Measurements from ENCODE around the gene HTR3D. TPM values are rescaled to one million over a fixed set of nuclear protein-coding genes. Genes with fewer than 3 reads are reported as not detected.

The HTR3D gene
- total RNA-seq, 1 experiment from 2014 or later = not detected

DNA sequence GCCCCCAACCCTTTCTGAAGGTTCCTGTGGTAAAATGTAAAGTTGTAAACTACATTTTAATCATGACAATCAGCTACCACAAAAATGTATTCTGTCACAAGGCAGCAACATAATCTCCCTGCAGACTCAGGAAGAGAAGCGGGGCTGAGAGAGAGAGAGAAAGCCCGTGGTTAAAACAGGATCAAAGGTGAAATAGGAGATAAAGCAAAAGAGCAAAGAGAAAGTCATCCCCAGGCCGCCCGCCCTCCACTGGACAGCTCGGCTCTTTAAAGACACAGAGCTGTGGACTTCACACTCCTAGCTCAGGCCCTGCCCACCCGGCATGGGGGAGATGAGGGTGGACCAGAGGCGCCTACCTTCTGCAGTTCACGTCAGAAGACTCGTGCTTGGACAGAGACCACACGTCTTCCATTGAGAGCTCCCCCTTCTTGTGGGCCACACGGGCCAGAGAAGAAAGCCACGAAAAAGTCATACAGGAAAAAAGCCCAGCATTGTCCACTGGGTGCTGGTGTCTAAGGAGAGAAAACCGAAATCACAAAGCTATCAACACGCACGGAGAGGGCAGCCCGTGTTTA lies 43.2 kb upstream of the HTR3D start:
- TF ChIP-seq GABPB1 (CRISPR knock-in tag; IDR thresholded peaks at IDR 0.05) (no peak), FOXJ3 (CRISPR knock-in tag; IDR thresholded peaks at IDR 0.05; ENCODE audit: borderline replicate concordance) (no peak), ZNF671 (CRISPR knock-in tag; IDR thresholded peaks at IDR 0.05) (no peak), GTF2I (CRISPR knock-in tag; conservative IDR thresholded peaks at IDR 0.05) (no peak), ZNF138 (CRISPR knock-in tag; conservative IDR thresholded peaks at IDR 0.05) (no peak), RORB (CRISPR knock-in tag; IDR thresholded peaks at IDR 0.05) (no peak)
- TF ChIP-seq, protein P1, sequence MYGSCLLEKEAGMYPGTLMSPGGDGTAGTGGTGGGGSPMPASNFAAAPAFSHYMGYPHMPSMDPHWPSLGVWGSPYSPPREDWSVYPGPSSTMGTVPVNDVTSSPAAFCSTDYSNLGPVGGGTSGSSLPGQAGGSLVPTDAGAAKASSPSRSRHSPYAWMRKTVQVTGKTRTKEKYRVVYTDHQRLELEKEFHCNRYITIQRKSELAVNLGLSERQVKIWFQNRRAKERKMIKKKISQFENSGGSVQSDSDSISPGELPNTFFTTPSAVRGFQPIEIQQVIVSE (CRISPR knock-in tag; IDR thresholded peaks at IDR 0.05; ENCODE audit: borderline replicate concordance) = no peak
- TF ChIP-seq, protein P2, sequence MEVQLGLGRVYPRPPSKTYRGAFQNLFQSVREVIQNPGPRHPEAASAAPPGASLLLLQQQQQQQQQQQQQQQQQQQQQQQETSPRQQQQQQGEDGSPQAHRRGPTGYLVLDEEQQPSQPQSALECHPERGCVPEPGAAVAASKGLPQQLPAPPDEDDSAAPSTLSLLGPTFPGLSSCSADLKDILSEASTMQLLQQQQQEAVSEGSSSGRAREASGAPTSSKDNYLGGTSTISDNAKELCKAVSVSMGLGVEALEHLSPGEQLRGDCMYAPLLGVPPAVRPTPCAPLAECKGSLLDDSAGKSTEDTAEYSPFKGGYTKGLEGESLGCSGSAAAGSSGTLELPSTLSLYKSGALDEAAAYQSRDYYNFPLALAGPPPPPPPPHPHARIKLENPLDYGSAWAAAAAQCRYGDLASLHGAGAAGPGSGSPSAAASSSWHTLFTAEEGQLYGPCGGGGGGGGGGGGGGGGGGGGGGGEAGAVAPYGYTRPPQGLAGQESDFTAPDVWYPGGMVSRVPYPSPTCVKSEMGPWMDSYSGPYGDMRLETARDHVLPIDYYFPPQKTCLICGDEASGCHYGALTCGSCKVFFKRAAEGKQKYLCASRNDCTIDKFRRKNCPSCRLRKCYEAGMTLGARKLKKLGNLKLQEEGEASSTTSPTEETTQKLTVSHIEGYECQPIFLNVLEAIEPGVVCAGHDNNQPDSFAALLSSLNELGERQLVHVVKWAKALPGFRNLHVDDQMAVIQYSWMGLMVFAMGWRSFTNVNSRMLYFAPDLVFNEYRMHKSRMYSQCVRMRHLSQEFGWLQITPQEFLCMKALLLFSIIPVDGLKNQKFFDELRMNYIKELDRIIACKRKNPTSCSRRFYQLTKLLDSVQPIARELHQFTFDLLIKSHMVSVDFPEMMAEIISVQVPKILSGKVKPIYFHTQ (CRISPR knock-in tag; IDR thresholded peaks at IDR 0.05) = no peak
- TF ChIP-seq, protein P3, sequence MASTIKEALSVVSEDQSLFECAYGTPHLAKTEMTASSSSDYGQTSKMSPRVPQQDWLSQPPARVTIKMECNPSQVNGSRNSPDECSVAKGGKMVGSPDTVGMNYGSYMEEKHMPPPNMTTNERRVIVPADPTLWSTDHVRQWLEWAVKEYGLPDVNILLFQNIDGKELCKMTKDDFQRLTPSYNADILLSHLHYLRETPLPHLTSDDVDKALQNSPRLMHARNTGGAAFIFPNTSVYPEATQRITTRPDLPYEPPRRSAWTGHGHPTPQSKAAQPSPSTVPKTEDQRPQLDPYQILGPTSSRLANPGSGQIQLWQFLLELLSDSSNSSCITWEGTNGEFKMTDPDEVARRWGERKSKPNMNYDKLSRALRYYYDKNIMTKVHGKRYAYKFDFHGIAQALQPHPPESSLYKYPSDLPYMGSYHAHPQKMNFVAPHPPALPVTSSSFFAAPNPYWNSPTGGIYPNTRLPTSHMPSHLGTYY (CRISPR knock-in tag; IDR thresholded peaks at IDR 0.05) = no peak
- no peaks in the 10 kb centered on the region for H3K9me3 Mint-ChIP-seq
- DNase-seq (ENCODE audit: low spot score) = no peak
- no peaks in the 10 kb centered on the region for H3K27me3 Mint-ChIP-seq (ENCODE audit: low read depth)
- no peak overlapping the region for H3K4me3 Mint-ChIP-seq
- peaks cover 27% of the 10 kb centered on the region for H3K4me1 Mint-ChIP-seq
- CTCF ChIA-PET = interaction anchor here (1.3 kb wide), 1 partner anchor 84 kb away, joined by 3 read pairs; no protein-coding TSS in a partner anchor
- H3K27ac Mint-ChIP-seq = peak overlapping the region; percentile 68; the same call in 1 of the 2 replicates
- peaks cover 26% of the 10 kb centered on the region for H3K36me3 Mint-ChIP-seq
- POLR2A ChIA-PET = no interaction called here
- ATAC-seq = no peak

DNA sequence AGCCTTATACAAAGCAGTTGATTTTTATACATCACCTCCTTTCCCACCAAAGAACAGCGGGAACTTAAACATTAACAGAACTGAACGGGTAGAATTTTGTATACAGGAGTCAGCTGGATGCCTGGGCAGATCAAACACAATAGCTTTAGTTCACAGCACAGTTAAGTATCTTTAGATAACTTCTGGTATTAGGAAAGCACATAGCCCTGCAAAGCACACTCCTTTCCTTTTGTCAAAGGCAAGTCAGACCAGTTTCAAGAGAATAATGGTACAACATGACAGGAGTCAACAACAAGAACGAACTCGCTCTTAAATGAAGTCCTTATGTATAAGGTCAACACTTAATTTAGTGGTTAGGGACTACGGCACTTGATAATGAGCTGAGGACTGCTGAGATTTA lies 40.1 kb upstream of the HTR3D start:
- ChIA-PET CTCF (interaction anchor here (1.2 to 1.5 kb wide), 2 partner anchors 9 to 11 kb away, joined by 3 read pairs; no protein-coding TSS in a partner anchor), POLR2A (no interaction called here)
- 0 out of 2 replicates have a peak overlapping the region, but pooled peaks have one; percentile 28 for H3K27ac Mint-ChIP-seq
- H3K36me3 Mint-ChIP-seq = peaks cover 18% of the 10 kb centered on the region
- H3K9me3 Mint-ChIP-seq = no peaks in the 10 kb centered on the region
- no peaks in the 10 kb centered on the region for H3K27me3 Mint-ChIP-seq (ENCODE audit: low read depth)
- TF ChIP-seq, protein P4, sequence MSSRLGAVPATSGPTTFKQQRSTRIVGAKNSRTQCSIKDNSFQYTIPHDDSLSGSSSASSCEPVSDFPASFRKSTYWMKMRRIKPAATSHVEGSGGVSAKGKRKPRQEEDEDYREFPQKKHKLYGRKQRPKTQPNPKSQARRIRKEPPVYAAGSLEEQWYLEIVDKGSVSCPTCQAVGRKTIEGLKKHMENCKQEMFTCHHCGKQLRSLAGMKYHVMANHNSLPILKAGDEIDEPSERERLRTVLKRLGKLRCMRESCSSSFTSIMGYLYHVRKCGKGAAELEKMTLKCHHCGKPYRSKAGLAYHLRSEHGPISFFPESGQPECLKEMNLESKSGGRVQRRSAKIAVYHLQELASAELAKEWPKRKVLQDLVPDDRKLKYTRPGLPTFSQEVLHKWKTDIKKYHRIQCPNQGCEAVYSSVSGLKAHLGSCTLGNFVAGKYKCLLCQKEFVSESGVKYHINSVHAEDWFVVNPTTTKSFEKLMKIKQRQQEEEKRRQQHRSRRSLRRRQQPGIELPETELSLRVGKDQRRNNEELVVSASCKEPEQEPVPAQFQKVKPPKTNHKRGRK (CRISPR knock-in tag; IDR thresholded peaks at IDR 0.05; ENCODE audit: borderline replicate concordance) = no peak
- TF ChIP-seq, protein P5, sequence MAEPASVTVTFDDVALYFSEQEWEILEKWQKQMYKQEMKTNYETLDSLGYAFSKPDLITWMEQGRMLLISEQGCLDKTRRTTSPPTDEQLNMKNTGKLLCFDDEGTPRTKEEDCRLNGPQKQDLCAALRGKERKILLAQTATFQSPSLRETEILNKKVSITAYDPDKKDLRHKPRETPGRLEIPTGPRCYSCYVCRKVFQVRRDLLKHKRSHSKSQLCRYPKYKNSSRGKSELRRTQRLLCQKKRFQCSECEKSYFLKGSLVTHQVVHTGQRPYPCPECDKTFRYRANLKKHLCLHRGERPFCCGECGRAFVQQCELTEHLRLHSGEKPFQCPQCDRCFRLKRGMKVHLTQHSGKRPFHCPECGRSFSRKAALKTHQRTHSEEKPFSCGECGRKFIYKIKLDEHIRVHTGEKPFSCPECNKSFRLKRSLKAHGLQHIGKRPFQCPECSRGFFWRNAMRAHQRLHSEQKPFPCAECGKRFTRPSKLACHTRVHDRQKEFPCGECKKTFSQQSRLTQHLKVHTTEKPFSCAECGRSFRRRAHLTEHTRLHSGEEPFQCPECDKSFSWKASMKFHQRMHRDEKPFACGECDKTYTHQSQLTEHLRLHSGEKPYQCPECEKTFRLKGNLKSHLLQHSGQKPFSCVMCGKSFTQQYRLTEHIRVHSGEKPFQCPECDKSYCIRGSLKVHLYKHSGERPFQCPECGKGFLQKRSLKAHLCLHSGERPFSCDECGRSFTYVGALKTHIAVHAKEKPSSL (CRISPR knock-in tag; conservative IDR thresholded peaks at IDR 0.05) = no peak
- TF ChIP-seq, protein P6, sequence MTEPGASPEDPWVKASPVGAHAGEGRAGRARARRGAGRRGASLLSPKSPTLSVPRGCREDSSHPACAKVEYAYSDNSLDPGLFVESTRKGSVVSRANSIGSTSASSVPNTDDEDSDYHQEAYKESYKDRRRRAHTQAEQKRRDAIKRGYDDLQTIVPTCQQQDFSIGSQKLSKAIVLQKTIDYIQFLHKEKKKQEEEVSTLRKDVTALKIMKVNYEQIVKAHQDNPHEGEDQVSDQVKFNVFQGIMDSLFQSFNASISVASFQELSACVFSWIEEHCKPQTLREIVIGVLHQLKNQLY (CRISPR knock-in tag; IDR thresholded peaks at IDR 0.05) = no peak
- TF ChIP-seq CBFB (CRISPR knock-in tag; IDR thresholded peaks at IDR 0.05; ENCODE audit: low read depth) = no peak
- TF ChIP-seq MXD4 (CRISPR knock-in tag; IDR thresholded peaks at IDR 0.05; ENCODE audit: borderline replicate concordance) = no peak
- no peak for TF ChIP-seq NR1H2 (CRISPR knock-in tag; IDR thresholded peaks at IDR 0.05)
- no peak for TF ChIP-seq CREB1 (CRISPR knock-in tag; IDR thresholded peaks at IDR 0.05)
- TF ChIP-seq RORB (CRISPR knock-in tag; IDR thresholded peaks at IDR 0.05) = no peak
- no peak for TF ChIP-seq CREM (CRISPR knock-in tag; IDR thresholded peaks at IDR 0.05)
- TF ChIP-seq ZNF423 (CRISPR knock-in tag; IDR thresholded peaks at IDR 0.05) = no peak
- no peak for TF ChIP-seq FOXP1 (CRISPR knock-in tag; IDR thresholded peaks at IDR 0.05; ENCODE audit: borderline replicate concordance)
- TF ChIP-seq, protein P7, sequence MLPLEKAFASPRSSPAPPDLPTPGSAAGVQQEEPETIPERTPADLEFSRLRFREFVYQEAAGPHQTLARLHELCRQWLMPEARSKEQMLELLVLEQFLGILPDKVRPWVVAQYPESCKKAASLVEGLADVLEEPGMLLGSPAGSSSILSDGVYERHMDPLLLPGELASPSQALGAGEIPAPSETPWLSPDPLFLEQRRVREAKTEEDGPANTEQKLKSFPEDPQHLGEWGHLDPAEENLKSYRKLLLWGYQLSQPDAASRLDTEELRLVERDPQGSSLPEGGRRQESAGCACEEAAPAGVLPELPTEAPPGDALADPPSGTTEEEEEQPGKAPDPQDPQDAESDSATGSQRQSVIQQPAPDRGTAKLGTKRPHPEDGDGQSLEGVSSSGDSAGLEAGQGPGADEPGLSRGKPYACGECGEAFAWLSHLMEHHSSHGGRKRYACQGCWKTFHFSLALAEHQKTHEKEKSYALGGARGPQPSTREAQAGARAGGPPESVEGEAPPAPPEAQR (CRISPR knock-in tag; IDR thresholded peaks at IDR 0.05) = no peak
- TF ChIP-seq NFYB (CRISPR knock-in tag; conservative IDR thresholded peaks at IDR 0.05; ENCODE audit: low read depth) = no peak
- TF ChIP-seq, protein P8, sequence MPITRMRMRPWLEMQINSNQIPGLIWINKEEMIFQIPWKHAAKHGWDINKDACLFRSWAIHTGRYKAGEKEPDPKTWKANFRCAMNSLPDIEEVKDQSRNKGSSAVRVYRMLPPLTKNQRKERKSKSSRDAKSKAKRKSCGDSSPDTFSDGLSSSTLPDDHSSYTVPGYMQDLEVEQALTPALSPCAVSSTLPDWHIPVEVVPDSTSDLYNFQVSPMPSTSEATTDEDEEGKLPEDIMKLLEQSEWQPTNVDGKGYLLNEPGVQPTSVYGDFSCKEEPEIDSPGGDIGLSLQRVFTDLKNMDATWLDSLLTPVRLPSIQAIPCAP (CRISPR knock-in tag; IDR thresholded peaks at IDR 0.05) = no peak
- ATAC-seq (no peak), DNase-seq (ENCODE audit: low spot score) (no peak)
- no peak overlapping the region for H3K4me3 Mint-ChIP-seq
- H3K4me1 Mint-ChIP-seq = no peaks in the 10 kb centered on the region

All from WTC11 (cell line).